VCaP (cell line): ENCODE measurements around the gene PREP.

Source experiments
- H3K27ac ChIP-seq: fragments of 450-650 bp; 2 replicates; pipeline ENCODE4 v1.5.1; 2017
- TF ChIP-seq, protein P1 (sequence below): fragments of 450-650 bp; conservative IDR thresholded peaks from 2 replicates; pipeline ENCODE4 v1.5.1; 2017; ENCODE audit warnings: mild to moderate bottlenecking, moderate library complexity

Gene PREP

DNA sequence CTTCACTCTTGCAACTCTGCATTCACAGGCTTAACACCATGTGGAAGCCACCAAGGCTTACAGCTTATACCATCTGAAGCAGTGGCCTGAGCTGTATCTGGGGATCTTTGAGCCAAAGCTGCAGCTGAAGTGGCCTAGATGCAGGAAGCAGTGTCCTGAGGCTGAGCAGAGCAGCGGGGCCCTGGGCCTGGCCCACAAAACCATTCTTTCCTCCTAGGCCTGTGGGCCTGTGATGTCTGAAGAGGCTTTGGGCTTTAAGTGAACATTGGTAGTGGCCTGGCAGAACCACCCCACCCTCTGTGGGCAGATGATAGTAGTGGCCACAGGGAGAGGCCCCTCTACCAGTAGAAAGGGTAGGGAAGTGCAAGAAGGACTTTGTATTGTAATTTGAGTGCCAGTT, 6.9 kb upstream of the PREP start:
- TF ChIP-seq, protein P1, sequence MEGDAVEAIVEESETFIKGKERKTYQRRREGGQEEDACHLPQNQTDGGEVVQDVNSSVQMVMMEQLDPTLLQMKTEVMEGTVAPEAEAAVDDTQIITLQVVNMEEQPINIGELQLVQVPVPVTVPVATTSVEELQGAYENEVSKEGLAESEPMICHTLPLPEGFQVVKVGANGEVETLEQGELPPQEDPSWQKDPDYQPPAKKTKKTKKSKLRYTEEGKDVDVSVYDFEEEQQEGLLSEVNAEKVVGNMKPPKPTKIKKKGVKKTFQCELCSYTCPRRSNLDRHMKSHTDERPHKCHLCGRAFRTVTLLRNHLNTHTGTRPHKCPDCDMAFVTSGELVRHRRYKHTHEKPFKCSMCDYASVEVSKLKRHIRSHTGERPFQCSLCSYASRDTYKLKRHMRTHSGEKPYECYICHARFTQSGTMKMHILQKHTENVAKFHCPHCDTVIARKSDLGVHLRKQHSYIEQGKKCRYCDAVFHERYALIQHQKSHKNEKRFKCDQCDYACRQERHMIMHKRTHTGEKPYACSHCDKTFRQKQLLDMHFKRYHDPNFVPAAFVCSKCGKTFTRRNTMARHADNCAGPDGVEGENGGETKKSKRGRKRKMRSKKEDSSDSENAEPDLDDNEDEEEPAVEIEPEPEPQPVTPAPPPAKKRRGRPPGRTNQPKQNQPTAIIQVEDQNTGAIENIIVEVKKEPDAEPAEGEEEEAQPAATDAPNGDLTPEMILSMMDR: no peak
- no peak overlapping the region for H3K27ac ChIP-seq

DNA sequence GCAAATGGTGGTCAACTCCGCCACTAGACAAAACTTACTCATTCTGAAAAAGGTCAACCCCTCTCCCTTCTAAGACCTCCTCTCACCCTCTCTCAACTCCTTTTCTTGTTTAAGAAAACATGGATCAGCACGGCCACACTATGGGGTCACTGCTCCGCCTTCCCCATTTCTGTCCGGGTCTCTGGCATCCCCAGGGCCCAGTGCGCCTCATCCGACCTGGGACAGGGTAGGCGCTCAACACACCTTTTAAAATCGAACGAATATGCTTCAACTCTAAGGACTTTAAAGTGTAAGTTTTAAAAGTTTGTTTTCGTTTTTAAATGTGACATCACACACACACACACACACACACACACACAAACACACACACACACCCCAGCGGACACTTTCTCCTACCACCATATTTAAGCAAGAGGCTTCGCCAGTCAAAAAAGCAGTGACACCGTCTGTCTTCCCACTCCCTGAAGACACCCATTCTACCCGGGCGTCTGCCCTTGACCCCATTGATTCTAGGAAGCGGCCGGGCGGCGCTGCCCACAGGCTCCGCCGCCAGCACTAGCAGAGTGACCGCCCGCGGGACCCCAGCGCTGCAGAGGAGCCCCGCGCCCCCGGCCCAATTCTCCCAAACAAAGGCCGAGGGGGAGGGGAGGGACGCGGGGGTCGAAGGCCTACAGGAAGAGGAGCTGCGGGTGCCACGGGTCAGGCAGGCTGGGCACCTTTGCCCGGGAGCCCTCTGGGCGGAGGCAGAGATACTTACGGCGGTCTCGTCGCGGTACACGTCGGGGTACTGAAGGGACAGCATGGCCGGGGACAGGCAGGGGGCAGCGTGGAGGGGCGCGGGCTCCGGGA, 568 bp downstream of the PREP start:
- TF ChIP-seq, protein P1: no peak
- H3K27ac ChIP-seq: peak overlapping the region; percentile 87

DNA sequence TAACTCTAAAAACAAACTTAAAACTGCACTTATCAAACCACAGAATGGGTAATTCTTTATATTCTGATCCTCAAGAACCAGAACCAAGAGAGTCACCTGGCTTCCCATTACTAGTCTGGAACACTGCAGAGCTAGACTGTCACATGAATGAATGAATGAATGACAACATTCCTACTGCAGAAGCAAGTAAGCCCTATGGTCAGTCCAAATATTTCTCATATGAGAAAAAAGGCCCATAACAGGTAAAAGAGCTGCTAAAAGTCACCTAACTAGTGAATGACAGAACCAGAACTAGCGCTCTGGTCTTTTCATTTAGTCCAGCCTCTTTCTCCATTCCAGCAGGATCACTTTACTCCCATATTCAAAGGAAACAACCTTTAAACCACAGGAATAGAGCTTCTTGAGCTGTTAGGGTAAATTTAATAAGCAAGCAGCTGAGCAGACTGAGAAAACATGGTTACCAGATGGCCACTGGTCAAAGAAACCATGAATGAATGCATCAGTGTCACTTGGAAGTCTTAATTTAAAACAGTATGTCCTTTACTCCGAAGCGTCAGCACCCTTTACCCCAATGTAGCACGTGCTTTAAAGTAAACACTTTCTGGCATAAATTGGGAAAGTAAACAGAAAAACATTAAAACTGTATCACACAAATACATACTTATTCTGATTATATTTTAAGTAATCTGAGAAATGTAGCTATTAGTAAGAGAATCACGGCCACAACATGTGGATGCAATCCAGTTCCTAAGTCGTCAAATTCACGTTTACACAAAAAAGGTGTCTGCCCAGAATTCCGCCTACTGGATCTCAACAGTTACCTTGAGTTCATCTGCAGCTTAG, 1.4 kb downstream of the PREP start:
- TF ChIP-seq, protein P1: no peak
- peak overlapping the region; percentile 87; the same call in 1 of the 2 replicates for H3K27ac ChIP-seq

DNA sequence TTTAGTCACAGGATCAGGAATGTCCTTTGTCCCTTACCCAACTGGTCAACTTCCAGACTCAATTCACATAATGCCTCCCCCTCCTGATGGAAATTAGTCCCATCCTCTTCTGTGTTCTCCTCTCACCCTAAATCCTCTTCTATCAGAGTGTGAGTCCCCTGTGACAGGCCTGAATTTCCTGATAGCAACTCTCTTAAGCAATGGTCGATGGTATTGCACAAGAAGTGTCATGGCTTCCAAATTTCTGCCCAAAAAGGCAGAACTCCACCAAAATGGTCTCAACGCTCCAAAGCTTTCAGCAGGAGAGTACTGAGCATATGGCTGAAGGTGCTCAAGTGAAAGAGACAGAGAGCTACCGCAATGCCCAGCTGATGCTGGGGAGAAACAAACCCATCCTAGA, 2.4 kb downstream of the PREP start:
- TF ChIP-seq, protein P1: no peak
- no peak overlapping the region for H3K27ac ChIP-seq

DNA sequence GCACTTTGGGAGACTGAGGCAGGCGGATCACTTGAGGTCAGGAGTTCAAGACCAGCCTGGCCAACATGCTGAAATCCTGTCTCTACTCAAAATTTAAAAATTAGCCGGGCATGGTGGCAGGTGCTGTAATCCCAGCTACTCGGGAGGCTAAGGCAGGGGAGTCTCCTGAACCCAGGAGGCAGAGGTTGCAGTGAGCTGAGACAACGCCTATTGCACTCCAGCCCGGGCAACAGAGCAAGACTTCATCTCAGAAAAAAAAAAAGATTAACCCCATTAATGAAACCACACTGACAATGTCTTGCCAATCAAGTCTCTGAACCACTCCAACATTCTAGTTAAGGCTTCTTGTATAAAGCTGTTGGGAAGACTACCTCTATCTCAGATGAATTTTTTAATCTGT, 4.0 kb downstream of the PREP start:
- TF ChIP-seq, protein P1: no peak
- H3K27ac ChIP-seq: no peak overlapping the region

DNA sequence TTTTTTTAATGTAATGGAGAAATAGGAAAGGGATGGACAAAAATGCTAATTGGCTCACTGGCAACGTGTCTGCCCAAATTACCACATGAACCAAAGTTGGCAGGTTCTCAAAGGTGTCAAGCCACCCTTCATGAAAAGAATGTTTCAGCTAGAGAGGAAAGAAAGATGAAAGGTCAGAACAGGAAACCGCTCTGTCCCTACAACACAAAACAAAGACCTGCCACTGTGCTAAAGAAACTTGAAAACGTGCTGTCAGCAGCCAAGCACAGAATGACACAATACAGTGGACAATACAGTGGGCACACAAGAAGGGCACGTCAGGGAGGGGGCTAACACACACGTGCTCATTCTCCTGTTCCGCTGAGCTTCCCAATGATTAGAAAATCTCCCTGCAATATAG, 4.9 kb downstream of the PREP start:
- H3K27ac ChIP-seq: no peak overlapping the region
- TF ChIP-seq, protein P1: no peak

DNA sequence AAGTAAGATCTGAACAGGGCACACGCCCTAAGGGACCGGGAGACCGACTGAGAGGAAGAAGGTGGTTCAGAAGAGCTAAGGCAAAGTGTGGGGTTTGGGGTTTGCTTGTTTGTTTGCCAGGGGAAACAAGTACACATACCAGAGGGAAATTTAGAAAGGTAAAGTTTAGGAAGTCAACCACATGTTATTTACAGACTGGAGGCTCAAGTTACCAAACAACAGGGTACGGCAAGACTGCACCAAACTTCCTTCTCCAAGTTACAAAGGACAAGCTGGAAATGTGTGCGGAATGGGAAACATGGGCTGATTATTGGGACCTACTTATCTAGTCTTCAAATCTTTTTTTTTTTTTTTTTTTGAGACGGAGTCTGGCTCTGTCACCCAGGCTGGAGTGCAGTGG, 11.2 kb downstream of the PREP start:
- H3K27ac ChIP-seq: no peak overlapping the region
- TF ChIP-seq, protein P1: no peak
